Gastrocnemius medialis (tissue), 4 donors: ENCODE measurements around the gene IWS1. TPM values are rescaled to one million over a fixed set of nuclear protein-coding genes. Genes with fewer than 3 reads are reported as not detected.

Source experiments
- ATAC-seq, 2 donors: fragments of 150-250 bp; one replicate each; pipeline ENCODE4 v1.9.1; 2016
- DNase-seq, 2 donors: peaks; one replicate each; pipeline ENCODE4 v3.0.0-alpha.2; 2019
- H3K27ac ChIP-seq, 4 donors: fragments of 200-600 bp; sonication (generic); 1 replicate in 1 of 4; 2 replicates in 3 of 4; pipeline ENCODE4 v1.5.1; 2016 to 2018; ENCODE audit warnings: mild to moderate bottlenecking in 2 of 4, moderate library complexity in 1 of 4
- H3K27me3 ChIP-seq, 3 donors: fragments of 200-600 bp; sonication (generic) in 2 of 3; 1 replicate in 1 of 3; 2 replicates in 2 of 3; pipeline versions ENCODE4 v1.5.1 to v1.6.0; 2016 to 2019; ENCODE audit warnings: mild to moderate bottlenecking in 1 of 3, moderate library complexity in 1 of 3
- H3K36me3 ChIP-seq, 2 donors: fragments of 200-600 bp; sonication (generic) in 1 of 2; one replicate each; pipeline ENCODE4 v1.5.1; 2017 to 2018
- H3K4me1 ChIP-seq, 2 donors: fragments of 200-600 bp; sonication (generic) in 1 of 2; one replicate each; pipeline ENCODE4 v1.5.1; 2016 to 2017; ENCODE audit warnings: mild to moderate bottlenecking in 2 of 2
- H3K4me3 ChIP-seq, 4 donors: fragments of 200-600 bp; sonication (generic) in 3 of 4; 1 replicate in 1 of 4; 2 replicates in 3 of 4; pipeline ENCODE4 v1.5.1; 2016 to 2019; ENCODE audit warnings: mild to moderate bottlenecking in 2 of 4
- H3K9me3 ChIP-seq, 3 donors: fragments of 200-600 bp; sonication (generic) in 2 of 3; 1 replicate in 1 of 3; 2 replicates in 2 of 3; pipeline ENCODE4 v1.5.1; 2016 to 2019
- POLR2A ChIP-seq, 2 donors: fragments of 450-650 bp; IDR thresholded peaks; one replicate each; pipeline ENCODE4 v1.6.1; 2017; ENCODE audit warnings: antibody characterized with exemption in 2 of 2, mild to moderate bottlenecking in 2 of 2, moderate library complexity in 2 of 2
- in situ Hi-C, 4 donors: fragments of 200-750 bp; cut with MboI; loops; one replicate each; pipeline versions ENCODE4 v1.15.0 to v1.8.0; 2017; ENCODE audit warnings: low sequenced_read_pairs in 4 of 4
- intact Hi-C: fragments of 100-400 bp; cut with DNase I; formaldehyde crosslinking; loops from one replicate; pipeline ENCODE4 v1.15.1; 2023; ENCODE audit warnings: low total_unique reads
- total RNA-seq, 4 donors: library from RNA; depleted of rRNA; stranded (reverse); fragments of >200 nt; gene quantifications; one replicate each; pipeline versions ENCODE4 v1.1.0 to v1.2.3, GENCODE V29; 2016
- TF ChIP-seq, protein P1 (sequence below), 5 experiments: fragments of 450-650 bp in 3 of 5; fragments of 200-600 bp in 2 of 5; sonication (generic) in 2 of 5; IDR thresholded peaks in 4 of 5; conservative IDR thresholded peaks in 1 of 5; 1 replicate in 4 of 5; 2 replicates in 1 of 5; pipeline ENCODE4 v1.5.1; 2016 to 2019; ENCODE audit warnings: antibody characterized with exemption in 5 of 5, mild to moderate bottlenecking in 3 of 5, moderate library complexity in 3 of 5

IWS1 gene
- total RNA-seq, 4 donors from 2014 or later, result 50.5 to 77.0 (median 65.3) TPM

GRCh38 chr2:127565261-127566138, 39.2 kb upstream of the IWS1 start:
- in situ Hi-C loops, result no loop called here
- Histone ChIP-seq H3K9me3 (no peaks in the 10 kb centered on the region), H3K4me3 (no peak overlapping the region), H3K4me1 (peaks cover 28 to 32% of the 10 kb centered on the region in 2 donors), H3K36me3 (no peaks in the 10 kb centered on the region), H3K27ac (no peak overlapping the region), H3K27me3 (no peaks in the 10 kb centered on the region)
- no peak for DNase-seq
- TF ChIP-seq, protein P1, sequence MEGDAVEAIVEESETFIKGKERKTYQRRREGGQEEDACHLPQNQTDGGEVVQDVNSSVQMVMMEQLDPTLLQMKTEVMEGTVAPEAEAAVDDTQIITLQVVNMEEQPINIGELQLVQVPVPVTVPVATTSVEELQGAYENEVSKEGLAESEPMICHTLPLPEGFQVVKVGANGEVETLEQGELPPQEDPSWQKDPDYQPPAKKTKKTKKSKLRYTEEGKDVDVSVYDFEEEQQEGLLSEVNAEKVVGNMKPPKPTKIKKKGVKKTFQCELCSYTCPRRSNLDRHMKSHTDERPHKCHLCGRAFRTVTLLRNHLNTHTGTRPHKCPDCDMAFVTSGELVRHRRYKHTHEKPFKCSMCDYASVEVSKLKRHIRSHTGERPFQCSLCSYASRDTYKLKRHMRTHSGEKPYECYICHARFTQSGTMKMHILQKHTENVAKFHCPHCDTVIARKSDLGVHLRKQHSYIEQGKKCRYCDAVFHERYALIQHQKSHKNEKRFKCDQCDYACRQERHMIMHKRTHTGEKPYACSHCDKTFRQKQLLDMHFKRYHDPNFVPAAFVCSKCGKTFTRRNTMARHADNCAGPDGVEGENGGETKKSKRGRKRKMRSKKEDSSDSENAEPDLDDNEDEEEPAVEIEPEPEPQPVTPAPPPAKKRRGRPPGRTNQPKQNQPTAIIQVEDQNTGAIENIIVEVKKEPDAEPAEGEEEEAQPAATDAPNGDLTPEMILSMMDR (IDR thresholded peaks at IDR 0.05 in 4 of 5, conservative IDR thresholded peaks at IDR 0.05 in 1 of 5), result no peak
- no peak for TF ChIP-seq POLR2A (IDR thresholded peaks at IDR 0.05)
- intact Hi-C loops, result no loop called here
- no peak for ATAC-seq

GRCh38 chr2:127564429-127565260, 38.4 kb upstream of the IWS1 start:
- Histone ChIP-seq H3K4me3 (no peak overlapping the region), H3K9me3 (no peaks in the 10 kb centered on the region), H3K27me3 (no peaks in the 10 kb centered on the region), H3K36me3 (no peaks in the 10 kb centered on the region), H3K4me1 (peaks cover 20 to 26% of the 10 kb centered on the region in 2 donors), H3K27ac (no peak overlapping the region)
- intact Hi-C loops (no loop called here), in situ Hi-C loops (no loop called here)
- no peak for ATAC-seq
- TF ChIP-seq, protein P1 (IDR thresholded peaks at IDR 0.05 in 4 of 5, conservative IDR thresholded peaks at IDR 0.05 in 1 of 5), result no peak
- no peak for TF ChIP-seq POLR2A (IDR thresholded peaks at IDR 0.05)
- no peak for DNase-seq

DNA sequence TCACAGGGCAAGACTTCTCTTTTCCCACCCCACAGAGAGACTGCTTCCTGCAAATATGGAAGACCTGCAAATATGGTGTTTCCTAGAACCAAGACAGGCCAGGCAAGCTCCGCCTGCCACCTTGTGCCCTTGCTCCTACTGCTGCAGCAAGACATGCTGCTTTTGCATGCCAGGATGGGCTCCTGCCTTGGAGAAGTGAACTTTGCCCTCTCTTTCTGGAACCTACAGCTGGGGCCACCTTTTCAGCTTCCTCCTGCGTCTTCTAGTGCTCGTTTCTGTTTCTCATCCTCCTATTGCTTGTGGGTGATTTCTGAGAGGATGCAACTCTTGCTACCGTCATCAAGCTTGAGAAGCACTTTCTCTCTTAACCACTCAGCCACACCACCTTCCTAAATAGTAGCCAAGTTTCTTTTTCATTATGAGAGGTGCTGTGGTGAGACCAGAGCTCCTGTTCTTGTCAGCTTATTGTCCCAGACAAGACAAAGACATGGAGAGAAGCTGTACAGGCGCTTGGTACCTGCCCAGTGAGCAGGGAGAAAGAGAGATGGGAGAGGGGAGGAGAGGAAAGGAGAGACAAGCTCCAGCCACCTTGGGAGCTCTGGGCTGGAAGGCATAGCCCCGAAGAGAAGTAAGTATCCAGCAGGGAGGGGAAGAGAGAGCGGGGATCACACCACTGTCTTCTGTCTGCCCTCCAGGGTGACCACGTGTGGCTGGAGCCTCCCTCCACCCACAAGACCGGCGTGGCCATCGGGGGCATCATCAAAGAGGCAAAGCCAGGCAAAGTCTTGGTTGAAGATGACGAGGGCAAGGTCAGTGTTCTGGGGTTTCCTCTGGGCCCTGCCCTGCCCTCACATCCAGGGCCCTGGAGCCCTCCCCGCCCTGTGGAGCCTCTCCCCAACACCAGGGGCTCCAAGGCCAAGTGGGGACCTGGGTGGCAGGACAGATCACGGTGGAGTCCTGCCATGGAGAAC, 37.5 kb upstream of the IWS1 start:
- Histone ChIP-seq H3K27ac (no peak overlapping the region), H3K4me3 (no peak overlapping the region), H3K4me1 (peaks cover 11 to 17% of the 10 kb centered on the region in 2 donors), H3K9me3 (no peaks in the 10 kb centered on the region), H3K27me3 (no peaks in the 10 kb centered on the region), H3K36me3 (no peaks in the 10 kb centered on the region)
- DNase-seq, result no peak
- no peak for TF ChIP-seq POLR2A (IDR thresholded peaks at IDR 0.05)
- TF ChIP-seq, protein P1 (IDR thresholded peaks at IDR 0.05 in 4 of 5, conservative IDR thresholded peaks at IDR 0.05 in 1 of 5), result no peak
- intact Hi-C loops (no loop called here), in situ Hi-C loops (no loop called here)
- ATAC-seq, result no peak

DNA sequence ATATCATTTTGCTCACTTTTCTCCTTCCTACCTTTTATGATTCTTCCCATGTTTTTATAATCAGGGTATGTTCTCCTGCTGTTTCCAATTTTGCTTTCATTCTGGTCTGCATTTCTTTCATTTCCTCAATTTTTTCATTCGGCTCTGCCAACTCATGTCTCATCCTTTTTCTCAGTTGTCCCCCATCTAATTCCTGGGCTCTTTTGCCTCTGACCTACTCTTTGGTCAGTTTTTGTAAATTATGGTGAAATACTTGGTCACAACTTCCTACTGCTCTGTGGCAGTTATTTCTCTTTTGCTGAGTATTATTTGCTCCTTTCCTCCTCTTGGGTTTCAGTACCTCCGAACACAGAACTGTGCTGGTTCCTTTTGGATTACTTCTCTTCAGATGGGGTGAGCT, 36.6 kb upstream of the IWS1 start:
- Histone ChIP-seq H3K27me3 (no peaks in the 10 kb centered on the region), H3K9me3 (no peaks in the 10 kb centered on the region), H3K4me3 (no peak overlapping the region), H3K27ac (no peak overlapping the region), H3K36me3 (no peaks in the 10 kb centered on the region), H3K4me1 (peaks cover 3 to 9% of the 10 kb centered on the region in 2 donors)
- intact Hi-C loops, result no loop called here
- no peak for TF ChIP-seq POLR2A (IDR thresholded peaks at IDR 0.05)
- in situ Hi-C loops, result no loop called here
- DNase-seq (no peak), ATAC-seq (no peak)
